Subcutaneous abdominal adipose tissue (tissue), 5 donors: ENCODE data around the gene FLRT1.
A peak's percentile ranks its signal among the peaks of the same experiment; 100 is the strongest.

ENCODE experiments used
- H3K27ac ChIP-seq: one replicate; pipeline ENCODE4 v1.7.0; 2013; ENCODE audit warnings: low read depth, mild to moderate bottlenecking, inconsistent platforms, low read length, moderate library complexity
- H3K27me3 ChIP-seq, 5 donors: one replicate each; pipeline ENCODE4 v1.7.0; 2013; ENCODE audit warnings: low read length in 5 of 5, inconsistent platforms in 1 of 5; ENCODE audit not compliant: control insufficient read depth in 5 of 5, insufficient read depth in 4 of 5
- H3K36me3 ChIP-seq, 5 donors: one replicate each; pipeline ENCODE4 v1.7.0; 2013; ENCODE audit warnings: low read length in 5 of 5; ENCODE audit not compliant: control insufficient read depth in 5 of 5, insufficient read depth in 5 of 5
- H3K4me1 ChIP-seq, 5 donors: one replicate each; pipeline ENCODE4 v1.7.0; 2013; ENCODE audit warnings: low read length in 5 of 5, mild to moderate bottlenecking in 3 of 5, moderate library complexity in 1 of 5; ENCODE audit not compliant: control insufficient read depth in 5 of 5, insufficient read depth in 5 of 5
- H3K4me3 ChIP-seq, 5 donors: one replicate each; pipeline ENCODE4 v1.7.0; 2013; ENCODE audit warnings: low read length in 5 of 5, low read depth in 1 of 5
- H3K9ac ChIP-seq, 5 donors: one replicate each; pipeline ENCODE4 v1.7.0; 2013; ENCODE audit warnings: low read length in 5 of 5, mild to moderate bottlenecking in 4 of 5, moderate library complexity in 3 of 5
- H3K9me3 ChIP-seq, 5 donors: one replicate each; pipeline ENCODE4 v1.7.0; 2013; ENCODE audit warnings: low read length in 5 of 5; ENCODE audit not compliant: control insufficient read depth in 5 of 5
- donor health status: healthy.
- donor health status: healthy.
- donor health status: healthy.
- donor health status: healthy.
- donor health status: healthy.

Gene FLRT1

GRCh38 chr11:64035081-64035524 lies 628 bp upstream of the FLRT1 start:
- Histone ChIP-seq H3K4me1 (peaks cover 0 to 24% (median 16%) of the 10 kb centered on the region in 5 donors), H3K27me3 (peaks cover 10 to 38% (median 25%) of the 10 kb centered on the region in 5 donors), H3K27ac (no peak overlapping the region), H3K9me3 (no peaks in the 10 kb centered on the region), H3K36me3 (no peaks in the 10 kb centered on the region), H3K4me3 (no peak overlapping the region), H3K9ac (no peak overlapping the region)

DNA sequence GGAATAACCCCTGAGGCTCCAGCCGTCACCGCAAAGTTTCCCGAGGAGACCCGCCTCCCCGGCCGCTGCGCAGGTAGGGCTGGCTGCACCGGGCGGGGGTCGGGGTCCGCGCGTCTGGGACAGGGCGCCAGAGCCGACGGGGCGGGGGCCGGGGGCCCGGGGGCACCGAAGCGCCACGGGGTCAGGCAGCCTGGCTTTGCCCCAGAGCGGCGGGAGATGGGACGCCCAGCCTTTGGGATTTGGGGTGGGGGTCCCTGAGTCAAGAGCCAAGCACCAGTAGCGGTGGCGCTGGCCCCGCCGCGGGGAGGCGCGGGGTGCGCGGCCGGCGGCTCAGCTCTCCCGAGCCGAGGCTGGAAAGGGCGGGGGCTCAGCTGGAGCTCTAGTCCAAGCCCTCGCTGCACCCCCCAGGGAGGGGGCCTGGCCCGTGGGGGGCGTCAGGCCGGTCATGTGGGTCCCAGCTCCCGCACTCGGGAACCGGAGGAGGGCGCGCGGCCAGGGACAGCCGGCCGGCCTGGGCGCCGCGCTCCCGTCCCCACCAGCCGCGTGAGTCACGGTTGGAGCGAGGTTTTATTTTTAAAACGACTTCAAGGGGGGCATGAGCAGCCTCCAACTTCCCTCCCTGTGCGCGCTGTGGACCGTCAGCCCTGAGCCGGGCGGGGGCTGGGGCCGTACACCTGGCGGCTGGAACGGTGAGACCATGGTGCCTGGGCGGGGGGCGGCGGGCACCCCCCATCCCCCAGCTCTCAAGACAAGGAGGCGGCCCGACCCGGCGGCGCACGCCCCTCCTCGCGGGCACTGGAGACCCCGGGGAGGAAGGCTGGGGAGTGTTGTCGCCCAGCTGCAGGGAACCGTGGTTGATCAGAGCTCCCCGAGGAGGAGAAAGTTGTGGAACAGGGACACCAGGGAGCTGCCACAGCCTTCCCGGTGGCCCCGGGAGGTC lies 626 bp downstream of the FLRT1 start:
- Histone ChIP-seq H3K4me1 (peaks cover 0 to 24% (median 16%) of the 10 kb centered on the region in 5 donors), H3K27ac (no peak overlapping the region), H3K9me3 (no peaks in the 10 kb centered on the region), H3K9ac (no peak overlapping the region), H3K4me3 (peak overlapping the region in 2 of 5 donors; percentile 39 to 57), H3K27me3 (peaks cover 10 to 38% (median 22%) of the 10 kb centered on the region in 5 donors), H3K36me3 (no peaks in the 10 kb centered on the region)

- H3K4me3 ChIP-seq, result no peak overlapping the region
- H3K27me3 ChIP-seq, result peaks cover 10 to 38% (median 22%) of the 10 kb centered on the region in 5 donors
- no peaks in the 10 kb centered on the region for H3K36me3 ChIP-seq
- no peaks in the 10 kb centered on the region for H3K9me3 ChIP-seq
- no peak overlapping the region for H3K9ac ChIP-seq
- no peak overlapping the region for H3K27ac ChIP-seq
- H3K4me1 ChIP-seq, result peaks cover 0 to 24% (median 16%) of the 10 kb centered on the region in 5 donors
Measured at GRCh38 chr11:64037027-64037634, 1.4 kb downstream of the FLRT1 start.

GRCh38 chr11:64038500-64038899 lies 2.8 kb downstream of the FLRT1 start:
- Histone ChIP-seq H3K36me3 (no peaks in the 10 kb centered on the region), H3K27ac (no peak overlapping the region), H3K4me3 (no peak overlapping the region), H3K9ac (no peak overlapping the region), H3K4me1 (peaks cover 0 to 18% (median 11%) of the 10 kb centered on the region in 5 donors), H3K9me3 (no peaks in the 10 kb centered on the region), H3K27me3 (peaks cover 10 to 34% (median 22%) of the 10 kb centered on the region in 5 donors)

DNA sequence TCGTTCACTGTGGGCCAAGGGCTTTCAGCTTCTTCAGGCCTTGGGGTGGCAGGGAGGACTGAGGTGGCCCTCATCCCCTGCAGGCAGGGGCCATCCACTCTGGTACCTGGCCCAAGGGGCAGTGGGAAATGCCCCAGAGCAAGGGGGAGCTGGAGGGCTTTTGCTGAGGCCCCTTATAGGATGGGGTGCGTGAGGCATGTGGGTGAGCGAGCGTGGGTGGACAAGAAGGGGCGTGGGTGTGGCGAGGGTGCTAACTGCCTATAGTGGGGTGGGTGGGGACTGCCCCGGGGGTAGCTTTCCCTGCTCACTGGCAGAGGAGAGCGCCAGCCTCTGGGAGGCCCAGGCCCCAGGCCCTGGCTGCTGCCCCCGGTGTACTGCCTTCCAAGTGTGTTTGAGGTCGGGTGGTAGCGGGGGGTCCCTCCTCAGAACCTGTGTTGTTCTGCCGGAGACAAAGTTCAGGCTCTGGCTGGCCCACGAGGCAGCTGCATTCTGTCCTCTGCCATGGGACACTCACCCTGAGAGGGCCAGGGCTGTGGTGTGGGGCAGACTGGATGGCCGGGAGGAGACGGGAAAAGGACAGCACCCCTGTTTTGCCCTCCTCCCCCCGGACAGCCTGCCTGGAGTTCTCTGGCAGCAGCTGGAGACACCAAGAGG lies 3.4 kb downstream of the FLRT1 start:
- no peak overlapping the region for H3K4me3 ChIP-seq
- peaks cover 10 to 32% (median 22%) of the 10 kb centered on the region in 5 donors for H3K27me3 ChIP-seq
- no peaks in the 10 kb centered on the region for H3K9me3 ChIP-seq
- peaks cover 0 to 18% (median 11%) of the 10 kb centered on the region in 5 donors for H3K4me1 ChIP-seq
- no peaks in the 10 kb centered on the region for H3K36me3 ChIP-seq
- no peak overlapping the region for H3K9ac ChIP-seq
- H3K27ac ChIP-seq, result no peak overlapping the region

DNA sequence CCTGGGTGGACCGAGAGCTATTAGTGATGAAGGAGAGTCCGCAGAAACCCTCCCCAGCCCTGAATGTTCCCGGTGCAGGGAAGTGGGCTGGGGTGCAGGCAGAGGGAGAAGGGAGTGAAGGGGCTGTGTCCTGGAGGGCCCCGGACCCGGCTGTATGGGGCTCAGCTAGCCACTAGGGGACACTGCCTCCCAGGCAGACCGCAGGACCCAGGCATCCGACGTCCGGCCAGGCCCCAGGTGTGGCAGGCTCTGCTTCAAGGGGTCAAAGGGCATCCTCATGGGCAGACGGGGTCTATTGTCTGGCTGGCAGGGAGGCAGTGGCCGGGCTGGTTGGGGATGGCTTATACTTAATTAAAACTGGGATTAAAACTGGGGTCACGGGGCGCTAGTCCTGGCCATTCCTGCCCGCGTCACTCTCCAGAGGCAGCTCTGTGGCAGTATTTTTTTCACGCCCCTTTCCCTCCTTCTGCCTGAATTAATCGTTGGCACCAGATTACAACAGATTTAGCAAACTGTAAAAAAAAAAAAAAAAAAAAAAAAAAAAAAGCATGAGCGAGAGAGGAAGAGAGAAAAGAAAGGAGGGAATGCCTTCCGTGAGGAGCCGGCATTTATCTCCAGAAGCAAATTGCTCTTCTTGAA lies 5.1 kb downstream of the FLRT1 start:
- Histone ChIP-seq H3K9me3 (no peaks in the 10 kb centered on the region), H3K4me1 (peaks cover 0 to 13% (median 8%) of the 10 kb centered on the region in 5 donors), H3K27ac (no peak overlapping the region), H3K9ac (no peak overlapping the region), H3K36me3 (no peaks in the 10 kb centered on the region), H3K27me3 (peaks cover 0 to 20% (median 11%) of the 10 kb centered on the region in 5 donors), H3K4me3 (no peak overlapping the region)

DNA sequence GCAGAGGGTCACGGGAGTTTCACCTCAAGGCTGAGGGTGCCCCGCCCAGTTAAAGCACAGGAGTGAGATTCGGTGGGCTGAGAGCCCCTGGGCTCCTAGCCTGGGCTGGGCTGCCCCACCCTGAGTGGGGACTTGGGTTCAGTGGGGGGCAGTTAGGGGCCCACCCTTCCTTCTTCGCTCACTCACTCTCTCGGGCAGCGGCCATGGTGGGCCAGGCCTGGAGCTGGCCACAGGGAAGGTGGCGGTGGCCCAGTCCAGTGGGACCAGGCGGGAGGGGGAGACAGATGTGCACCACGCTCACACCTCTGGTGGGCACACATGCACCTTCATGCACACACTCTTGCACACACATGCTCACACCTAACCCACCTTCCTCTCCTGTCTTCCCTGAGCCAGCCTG lies 6.1 kb downstream of the FLRT1 start:
- Histone ChIP-seq H3K27me3 (peaks cover 0 to 15% (median 8%) of the 10 kb centered on the region in 5 donors), H3K4me1 (peaks cover 0 to 3% (median under 1%) of the 10 kb centered on the region in 5 donors), H3K9me3 (no peaks in the 10 kb centered on the region), H3K36me3 (no peaks in the 10 kb centered on the region), H3K9ac (no peak overlapping the region), H3K27ac (no peak overlapping the region), H3K4me3 (no peak overlapping the region)

DNA sequence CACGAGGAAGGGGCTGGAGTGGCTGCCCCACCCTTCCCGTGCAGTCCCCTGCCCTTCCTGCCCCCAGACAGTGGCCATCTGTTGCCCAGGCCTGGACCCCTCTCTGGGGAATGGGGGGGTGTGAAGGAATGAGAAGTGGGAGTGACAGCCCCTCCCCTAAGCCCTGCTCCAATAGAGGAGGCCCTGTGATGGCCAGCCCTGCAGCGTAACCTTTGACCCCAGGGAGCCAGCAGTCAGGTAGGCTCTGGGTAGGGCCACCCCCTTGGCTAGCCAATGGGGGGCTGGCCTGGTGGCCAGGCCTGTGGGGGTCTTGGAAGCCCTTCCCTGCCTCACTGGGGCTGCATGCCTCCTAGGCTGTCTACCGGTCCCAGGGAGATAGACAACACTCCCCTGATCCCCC lies 6.6 kb downstream of the FLRT1 start:
- no peak overlapping the region for H3K27ac ChIP-seq
- no peaks in the 10 kb centered on the region for H3K9me3 ChIP-seq
- peaks cover 0 to 11% (median 5%) of the 10 kb centered on the region in 5 donors for H3K27me3 ChIP-seq
- no peak overlapping the region for H3K9ac ChIP-seq
- H3K4me3 ChIP-seq, result no peak overlapping the region
- no peaks in the 10 kb centered on the region for H3K4me1 ChIP-seq
- H3K36me3 ChIP-seq, result no peaks in the 10 kb centered on the region

DNA sequence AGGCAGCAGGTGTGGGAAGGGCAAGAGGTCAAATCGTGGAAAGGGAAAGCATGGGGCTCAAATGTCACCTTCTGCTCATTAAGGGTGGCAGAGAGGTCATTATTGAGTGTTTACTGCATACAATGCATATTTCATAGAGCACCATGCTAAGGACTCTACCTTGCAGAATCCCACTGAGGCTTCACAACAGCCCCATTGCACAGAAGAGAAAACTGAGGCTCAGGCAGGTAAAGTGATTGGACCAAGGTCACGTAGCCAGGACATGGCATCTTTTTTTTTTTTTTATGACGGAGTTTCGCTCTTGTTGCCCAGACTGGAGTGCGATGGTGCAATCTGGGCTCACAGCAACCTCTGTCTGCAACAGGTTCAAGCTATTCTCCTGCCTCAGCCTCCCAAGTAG lies 7.8 kb downstream of the FLRT1 start:
- Histone ChIP-seq H3K4me1 (peaks cover 0 to 8% (median 7%) of the 10 kb centered on the region in 5 donors), H3K9me3 (no peaks in the 10 kb centered on the region), H3K27ac (no peak overlapping the region), H3K36me3 (no peaks in the 10 kb centered on the region), H3K27me3 (peaks cover 0 to 3% (median 0%) of the 10 kb centered on the region in 5 donors), H3K4me3 (no peak overlapping the region), H3K9ac (no peak overlapping the region)
